ENCODE measurements around the gene TDP2.

DNA sequence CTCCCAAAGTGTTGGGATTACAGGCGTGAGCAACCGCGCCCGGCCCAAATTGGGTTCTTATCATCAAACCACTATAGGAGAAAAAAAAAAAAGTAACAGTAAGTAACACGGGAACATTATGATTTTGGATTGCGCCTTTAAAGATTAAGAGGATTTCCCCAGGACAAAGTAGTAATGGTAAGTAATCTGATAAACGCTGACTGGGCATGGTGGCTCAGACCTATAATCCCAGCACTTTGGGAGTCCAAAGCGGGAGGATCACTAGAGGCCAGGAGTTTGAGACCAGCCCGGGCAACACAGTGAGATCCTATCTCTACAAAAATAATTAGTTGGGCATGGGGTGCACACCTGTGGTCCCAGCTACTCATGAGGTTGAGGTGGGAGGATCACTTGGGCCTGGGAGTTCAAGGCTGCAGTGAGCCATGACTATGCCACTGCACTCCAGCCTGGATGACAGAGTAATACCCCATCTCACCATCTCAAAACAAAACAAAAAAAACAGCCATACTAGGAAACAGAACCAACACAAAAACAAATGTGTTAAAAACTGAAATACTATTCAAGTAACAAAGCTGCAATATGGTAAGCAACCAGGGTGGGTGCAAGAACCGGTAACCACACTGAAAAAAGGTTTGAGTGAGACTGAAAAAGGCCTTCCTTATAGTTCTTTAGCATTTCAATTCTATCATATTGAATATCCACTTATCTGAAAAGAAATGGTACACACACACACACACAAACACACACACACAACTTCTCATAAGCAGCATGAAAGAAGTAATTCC, 44.0 kb upstream of the TDP2 start:
- no peak for TF ChIP-seq YY1 (IDR thresholded peaks at IDR 0.05; ENCODE audit: insufficient read depth, insufficient read length)
- no peak for TF ChIP-seq ZNF274 (IDR thresholded peaks at IDR 0.05; ENCODE audit: low read depth, low read length)
- TF ChIP-seq SUZ12 (IDR thresholded peaks at IDR 0.05; ENCODE audit: extremely low read depth, insufficient read depth, insufficient read length), result no peak
